CD14-positive monocyte (primary cell): ENCODE results near the gene ECM1. TPM values are rescaled to one million over a fixed set of nuclear protein-coding genes. Genes with fewer than 3 reads are reported as not detected.

Experiments used
- DNase-seq, 3 donors: peaks; one replicate each; pipeline ENCODE4 v3.0.0-alpha.2; 2011 to 2022
- H2AFZ ChIP-seq: 2 replicates; pipeline ENCODE4 v1.6.0; 2012; ENCODE audit warnings: mild to moderate bottlenecking, low read depth, low read length, inconsistent platforms; ENCODE audit not compliant: insufficient read depth, poor library complexity, severe bottlenecking
- H3K27ac ChIP-seq, 2 donors: 1 replicate in 1 of 2; 2 replicates in 1 of 2; pipeline ENCODE4 v1.5.1; 2012 to 2013; ENCODE audit warnings: low read length in 2 of 2, control low read depth in 1 of 2, inconsistent platforms in 1 of 2, low read depth in 1 of 2, mild to moderate bottlenecking in 1 of 2
- H3K27me3 ChIP-seq, 2 donors: one replicate each; pipeline versions ENCODE4 v1.6.0 to v1.6.1; 2011 to 2013; ENCODE audit warnings: low read length in 2 of 2; ENCODE audit not compliant: control insufficient read depth in 2 of 2, insufficient read depth in 2 of 2
- H3K36me3 ChIP-seq, 2 donors: replicated peaks in 1 of 2; 1 replicate in 1 of 2; 2 replicates in 1 of 2; pipeline versions ENCODE4 v1.5.1 to v1.6.1; 2012 to 2013; ENCODE audit warnings: low read length in 2 of 2, control low read depth in 1 of 2, inconsistent platforms in 1 of 2, mild to moderate bottlenecking in 1 of 2; ENCODE audit not compliant: insufficient read depth in 2 of 2, control insufficient read depth in 1 of 2
- H3K4me1 ChIP-seq, 2 donors: 1 replicate in 1 of 2; 2 replicates in 1 of 2; pipeline versions ENCODE4 v1.5.1 to v1.6.1; 2012 to 2013; ENCODE audit warnings: low read length in 2 of 2, control low read depth in 1 of 2, inconsistent platforms in 1 of 2, mild to moderate bottlenecking in 1 of 2, moderate library complexity in 1 of 2; ENCODE audit not compliant: insufficient read depth in 2 of 2, control insufficient read depth in 1 of 2
- H3K4me2 ChIP-seq: replicated peaks from 2 replicates; pipeline ENCODE3; 2012; ENCODE audit warnings: low read length, moderate library complexity, mild to moderate bottlenecking; ENCODE audit not compliant: poor library complexity, severe bottlenecking; ENCODE audit errors: extremely low read depth
- H3K4me3 ChIP-seq, 3 experiments: fragments of 200-600 bp in 1 of 3; sonication (generic) in 1 of 3; replicated peaks in 1 of 3; 1 replicate in 2 of 3; 2 replicates in 1 of 3; pipeline ENCODE4 v1.5.1; 2011 to 2013; ENCODE audit warnings: low read length in 3 of 3, mild to moderate bottlenecking in 3 of 3, control low read depth in 2 of 3, low read depth in 2 of 3, inconsistent platforms in 1 of 3, moderate library complexity in 1 of 3
- H3K79me2 ChIP-seq: 2 replicates; pipeline ENCODE4 v1.6.0; 2012; ENCODE audit warnings: mild to moderate bottlenecking, control low read depth, inconsistent platforms, low read length, moderate library complexity; ENCODE audit not compliant: insufficient read depth
- H3K9ac ChIP-seq: 2 replicates; pipeline ENCODE4 v1.6.0; 2017; ENCODE audit warnings: low read length, mild to moderate bottlenecking; ENCODE audit not compliant: insufficient read depth, poor library complexity, severe bottlenecking
- H3K9me3 ChIP-seq, 2 donors: replicated peaks in 1 of 2; 1 replicate in 1 of 2; 2 replicates in 1 of 2; pipeline versions ENCODE4 v1.5.1 to v1.6.1; 2012 to 2013; ENCODE audit warnings: low read length in 2 of 2, control low read depth in 1 of 2; ENCODE audit not compliant: control insufficient read depth in 1 of 2, insufficient read depth in 1 of 2
- H4K20me1 ChIP-seq: 2 replicates; pipeline ENCODE4 v1.6.0; 2012; ENCODE audit warnings: mild to moderate bottlenecking, low read length, control low read depth, moderate library complexity; ENCODE audit not compliant: insufficient read depth
- H3K27ac Mint-ChIP-seq, 7 donors: one replicate each; pipeline ENCODE4 v1.8.0; 2020; ENCODE audit warnings: mild to moderate bottlenecking in 7 of 7, mixed read lengths in 7 of 7, moderate library complexity in 6 of 7, inconsistent platforms in 2 of 7
- H3K27me3 Mint-ChIP-seq, 3 donors: one replicate each; pipeline ENCODE4 v1.8.0; 2021 to 2022; ENCODE audit warnings: low read depth in 3 of 3, mild to moderate bottlenecking in 3 of 3, mixed read lengths in 3 of 3, moderate library complexity in 3 of 3, inconsistent platforms in 1 of 3
- H3K36me3 Mint-ChIP-seq, 2 donors: one replicate each; pipeline ENCODE4 v1.8.0; 2020; ENCODE audit warnings: mixed read lengths in 2 of 2, inconsistent platforms in 1 of 2, mild to moderate bottlenecking in 1 of 2
- H3K4me1 Mint-ChIP-seq: one replicate; pipeline ENCODE4 v1.8.0; 2020; ENCODE audit warnings: mild to moderate bottlenecking, mixed read lengths
- H3K4me3 Mint-ChIP-seq, 2 donors: one replicate each; pipeline ENCODE4 v1.8.0; 2020; ENCODE audit warnings: mild to moderate bottlenecking in 2 of 2, mixed read lengths in 2 of 2, moderate library complexity in 1 of 2
- H3K9me3 Mint-ChIP-seq, 7 donors: one replicate each; pipeline ENCODE4 v1.8.0; 2020 to 2022; ENCODE audit warnings: mixed read lengths in 7 of 7, mild to moderate bottlenecking in 6 of 7, moderate library complexity in 6 of 7, inconsistent platforms in 2 of 7
- CTCF ChIP-seq: fragments of 200-600 bp; IDR thresholded peaks from one replicate; pipeline ENCODE4 v1.8.0; 2022; ENCODE audit warnings: antibody characterized with exemption, mild to moderate bottlenecking
- WGBS: methylation state at CpG from one replicate; pipeline ENCODE4 v1.1.5; 2013; ENCODE audit warnings: missing lambda C conversion rate; ENCODE audit not compliant: insufficient coverage; 5-methylcytosine and 5-hydroxymethylcytosine counted together
- intact Hi-C, 2 donors: fragments of 100-400 bp; cut with micrococcal nuclease; formaldehyde crosslinking; loops; one replicate each; pipeline versions ENCODE4 v1.15.0 to v1.15.1; 2023
- polyA plus RNA-seq, 3 donors: library from polyadenylated mRNA; depleted of rRNA in 1 of 3; unstranded in 2 of 3; stranded (reverse) in 1 of 3; fragments of 300-500 nt in 2 of 3; fragments of >200 nt in 1 of 3; fragmentation: Illumina TruSeq in 2 of 3; gene quantifications; 1 replicate in 2 of 3; 2 replicates in 1 of 3; pipeline ENCODE4 v1.2.3, GENCODE V29; 2012 to 2021

Gene ECM1
- polyA plus RNA-seq, 3 donors, result 1.0 TPM; not detected in 2

DNA sequence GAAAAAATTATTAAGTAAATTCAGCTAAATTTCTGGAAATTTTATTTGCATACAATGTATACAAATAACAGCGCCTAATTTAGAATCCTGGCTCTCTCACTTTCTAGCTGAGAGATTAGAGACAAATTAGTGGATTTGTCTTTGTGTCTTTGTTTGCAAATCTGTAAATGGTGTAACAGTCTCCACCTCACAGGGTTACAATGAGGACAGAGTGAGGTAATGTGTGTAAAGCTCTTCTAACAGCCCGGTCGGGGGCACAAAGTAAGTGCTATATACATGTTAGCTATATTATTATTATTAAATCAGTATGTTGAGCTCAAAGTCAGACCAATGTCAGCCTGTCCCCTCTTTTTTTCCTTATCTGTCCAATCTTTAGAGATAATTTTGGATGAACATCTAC is 36.3 kb downstream of the ECM1 start:
- DNase-seq, result no peak
- H3K27ac ChIP-seq, result no peak overlapping the region
- no CpG with 5 or more reads among the region's 3 CpGs for whole genome bisulfite sequencing
- peaks cover 0 to 3% of the 10 kb centered on the region in 2 donors for H3K27me3 ChIP-seq
- H3K27ac Mint-ChIP-seq, result no peak overlapping the region
- peaks cover 11% of the 10 kb centered on the region for H3K4me1 Mint-ChIP-seq
- no peak overlapping the region for H3K4me2 ChIP-seq
- no peak overlapping the region for H3K9ac ChIP-seq
- TF ChIP-seq CTCF, result no peak
- no peaks in the 10 kb centered on the region for H3K9me3 Mint-ChIP-seq
- H3K4me3 ChIP-seq, result no peak overlapping the region
- no peaks in the 10 kb centered on the region for H4K20me1 ChIP-seq
- intact Hi-C loops, result no loop called here
- peaks cover 4 to 9% (median 7%) of the 10 kb centered on the region in 3 donors for H3K27me3 Mint-ChIP-seq
- no peak overlapping the region for H2AFZ ChIP-seq
- H3K4me1 ChIP-seq, result peaks cover 7 to 10% of the 10 kb centered on the region in 2 donors
- no peaks in the 10 kb centered on the region for H3K79me2 ChIP-seq
- no peaks in the 10 kb centered on the region for H3K9me3 ChIP-seq
- no peak overlapping the region for H3K4me3 Mint-ChIP-seq
- no peaks in the 10 kb centered on the region for H3K36me3 Mint-ChIP-seq
- no peaks in the 10 kb centered on the region for H3K36me3 ChIP-seq

DNA sequence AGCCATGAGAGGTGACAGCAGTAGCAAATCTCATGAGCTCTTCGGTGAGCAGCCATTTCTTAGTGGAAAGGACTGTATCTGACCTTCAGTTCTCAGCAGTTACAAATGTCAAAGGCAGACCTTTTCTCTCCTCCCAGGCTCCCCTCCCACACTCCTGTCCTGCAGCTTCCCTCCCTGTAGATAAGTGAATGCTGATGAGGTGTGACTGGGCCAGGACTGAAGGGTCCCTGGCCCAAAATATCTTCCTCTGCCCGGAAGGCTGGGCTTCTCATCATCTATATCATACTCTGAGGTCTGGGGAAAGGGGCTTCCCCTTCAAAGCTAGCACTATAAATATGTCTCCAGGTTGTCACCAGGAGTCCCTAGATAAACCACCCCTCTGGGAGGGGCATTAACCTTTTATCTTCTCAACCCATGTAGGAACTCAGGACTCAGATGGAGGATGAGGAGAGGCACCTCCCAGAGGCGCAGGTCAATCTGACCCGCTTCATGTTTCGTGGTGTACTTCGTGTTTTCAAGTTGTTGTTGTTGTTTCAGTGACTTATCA is 37.6 kb downstream of the ECM1 start:
- Histone ChIP-seq H3K4me1 (peaks cover 20 to 21% of the 10 kb centered on the region in 2 donors), H4K20me1 (no peaks in the 10 kb centered on the region), H2AFZ (no peak overlapping the region), H3K36me3 (no peaks in the 10 kb centered on the region), H3K27me3 (peaks cover 0 to 3% of the 10 kb centered on the region in 2 donors), H3K79me2 (peaks cover 11% of the 10 kb centered on the region), H3K4me2 (no peak overlapping the region), H3K9me3 (no peaks in the 10 kb centered on the region), H3K4me3 (no peak overlapping the region), H3K27ac (no peak overlapping the region), H3K9ac (no peak overlapping the region)
- Mint-ChIP-seq H3K36me3 (no peaks in the 10 kb centered on the region), H3K4me3 (no peak overlapping the region), H3K9me3 (no peaks in the 10 kb centered on the region), H3K4me1 (peaks cover 23% of the 10 kb centered on the region), H3K27me3 (peaks cover 4 to 8% (median 6%) of the 10 kb centered on the region in 3 donors), H3K27ac (peak overlapping the region in 1 of 7 donors; percentile 53)
- DNase-seq, result no peak
- no CpG with 5 or more reads among the region's 6 CpGs for WGBS
- intact Hi-C loops, result no loop called here
- no peak for TF ChIP-seq CTCF
